A549 (cell line): ENCODE results near the gene CTXND2. TPM values are rescaled to one million over a fixed set of nuclear protein-coding genes. Genes with fewer than 3 reads are reported as not detected.

Experiments
- ATAC-seq, 2 experiments: fragments of 200-7000 bp in 1 of 2; fragments of >200 bp in 1 of 2; cut with Nextera tagmentation in 1 of 2; cut with Tn5 transposase in 1 of 2; 3 replicates each; pipeline versions ENCODE4 v1.8.0 to v1.9.1; 2018 to 2020; ENCODE audit warnings: mild to moderate bottlenecking in 1 of 2, moderate library complexity in 1 of 2
- CTCF ChIA-PET: fragments of 300-600 bp; sonication (Branson Sonifier 250); formaldehyde crosslinking; extraction: SDS; loops from one replicate; lab custom pipeline; 2021; ENCODE audit warnings: antibody characterized with exemption, inconsistent platforms; lab: Yijun Ruan, JAX
- POLR2A ChIA-PET: fragments of 350-600 bp; formaldehyde crosslinking; extraction: SDS; loops from one replicate; lab custom pipeline; 2021; ENCODE audit warnings: antibody characterized with exemption, inconsistent platforms; lab: Yijun Ruan, JAX
- DNase-seq, 2 experiments: peaks; one replicate each; pipeline versions ENCODE4 v3.0.0 to v3.0.0-alpha.2; 2011 to 2016; ENCODE audit warnings: low read depth in 1 of 2, low spot score in 1 of 2
- FAIRE-seq: peaks from 2 replicates; lab custom pipeline; 2011; peaks lifted over from hg19 to GRCh38; lab: Jason Lieb, UNC
- H3K27ac ChIP-seq, 2 experiments: fragments of >200 bp; sonication (Bioruptor Twin); formaldehyde crosslinking; 3 replicates each; pipeline ENCODE4 v1.5.1; 2016 to 2017
- H3K4me1 ChIP-seq: fragments of >200 bp; sonication (Bioruptor Twin); formaldehyde crosslinking; 3 replicates; pipeline ENCODE4 v1.6.1; 2016
- H3K4me2 ChIP-seq: fragments of >200 bp; sonication (Bioruptor Twin); formaldehyde crosslinking; 3 replicates; pipeline ENCODE4 v1.6.1; 2016
- H3K4me3 ChIP-seq: fragments of >200 bp; sonication (Bioruptor Twin); formaldehyde crosslinking; 3 replicates; pipeline ENCODE4 v1.5.1; 2016
- H3K9me3 ChIP-seq: fragments of >200 bp; sonication (Bioruptor Twin); formaldehyde crosslinking; 3 replicates; pipeline ENCODE4 v1.6.1; 2016
- BHLHE40 ChIP-seq: IDR thresholded peaks from 2 replicates; pipeline ENCODE4 v1.6.1; 2012; ENCODE audit warnings: low read depth, low read length, inconsistent platforms
- CBX8 ChIP-seq: fragments of 200-600 bp; sonication (generic); IDR thresholded peaks from 2 replicates; pipeline ENCODE4 v1.6.1; 2016
- CHD4 ChIP-seq: fragments of 200-600 bp; sonication (generic); IDR thresholded peaks from 2 replicates; pipeline ENCODE4 v1.6.1; 2016; ENCODE audit warnings: antibody characterized with exemption, mild to moderate bottlenecking, borderline replicate concordance
- EHF ChIP-seq: fragments of 250-450 bp; sonication (Bioruptor Pico); IDR thresholded peaks from 2 replicates; pipeline ENCODE4 v1.5.0; 2020; ENCODE audit warnings: mild to moderate bottlenecking
- ESRRA ChIP-seq: fragments of 150-350 bp; IDR thresholded peaks from 2 replicates; pipeline ENCODE4 v1.6.1; 2014; ENCODE audit warnings: mild to moderate bottlenecking, low read length, borderline replicate concordance
- FOSL2 ChIP-seq, 2 experiments: fragments of 450-650 bp in 1 of 2; fragments of >200 bp in 1 of 2; sonication (Bioruptor Twin) in 1 of 2; formaldehyde crosslinking; IDR thresholded peaks; 2 replicates each; pipeline versions ENCODE4 v1.5.0 to v1.6.1; 2016 to 2020; ENCODE audit warnings: mild to moderate bottlenecking in 1 of 2, moderate library complexity in 1 of 2
- GATA3 ChIP-seq: IDR thresholded peaks from 2 replicates; pipeline ENCODE4 v1.6.1; 2012; ENCODE audit warnings: borderline replicate concordance
- HOXA7 ChIP-seq: fragments of 250-450 bp; sonication (Bioruptor Pico); IDR thresholded peaks from 2 replicates; pipeline ENCODE4 v1.5.0; 2020; ENCODE audit warnings: mild to moderate bottlenecking, moderate library complexity
- HOXB13 ChIP-seq: fragments of 250-450 bp; sonication (Bioruptor Pico); IDR thresholded peaks from 2 replicates; pipeline ENCODE4 v1.5.0; 2020; ENCODE audit warnings: low read depth, mild to moderate bottlenecking, moderate library complexity
- HOXB5 ChIP-seq: fragments of 250-450 bp; sonication (Bioruptor Pico); IDR thresholded peaks from 2 replicates; pipeline ENCODE4 v1.5.0; 2020; ENCODE audit warnings: mild to moderate bottlenecking, moderate library complexity
- JUN ChIP-seq, 2 experiments: fragments of >200 bp; sonication (Bioruptor Twin); formaldehyde crosslinking; IDR thresholded peaks; 2 replicates in 1 of 2; 3 replicates in 1 of 2; pipeline ENCODE4 v1.6.1; 2016 to 2017
- JUNB ChIP-seq: fragments of >200 bp; sonication (Bioruptor Twin); formaldehyde crosslinking; IDR thresholded peaks from 2 replicates; pipeline ENCODE4 v1.6.1; 2016
- KDM1A ChIP-seq: fragments of 200-600 bp; sonication (generic); IDR thresholded peaks from 2 replicates; pipeline ENCODE4 v1.6.1; 2016; ENCODE audit warnings: low read depth, mild to moderate bottlenecking
- KDM5A ChIP-seq: fragments of 200-600 bp; sonication (generic); IDR thresholded peaks from 2 replicates; pipeline ENCODE4 v1.6.1; 2016; ENCODE audit warnings: antibody characterized with exemption, mild to moderate bottlenecking
- MYC ChIP-seq: IDR thresholded peaks from 2 replicates; pipeline ENCODE4 v1.6.1; 2012; ENCODE audit warnings: mild to moderate bottlenecking, inconsistent platforms, low read length, improper control_type of control experiment, borderline replicate concordance
- NR3C1 ChIP-seq: fragments of >200 bp; sonication (Bioruptor Twin); formaldehyde crosslinking; IDR thresholded peaks from 3 replicates; pipeline ENCODE4 v1.6.1; 2017
- RAD21 ChIP-seq, 2 experiments: fragments of >200 bp in 1 of 2; sonication (Bioruptor Twin) in 1 of 2; formaldehyde crosslinking in 1 of 2; IDR thresholded peaks in 1 of 2; conservative IDR thresholded peaks in 1 of 2; 2 replicates in 1 of 2; 3 replicates in 1 of 2; pipeline ENCODE4 v1.6.1; 2012 to 2018; ENCODE audit warnings: inconsistent platforms in 1 of 2
- RARB ChIP-seq: fragments of 250-450 bp; sonication (Bioruptor Pico); IDR thresholded peaks from 2 replicates; pipeline ENCODE4 v1.8.0; 2021; ENCODE audit warnings: mild to moderate bottlenecking, moderate library complexity
- RFX5 ChIP-seq: fragments of 450-650 bp; IDR thresholded peaks from 2 replicates; pipeline ENCODE4 v1.7.1; 2014; ENCODE audit warnings: antibody characterized with exemption, mild to moderate bottlenecking, moderate library complexity
- RNF2 ChIP-seq: fragments of 200-600 bp; sonication (generic); IDR thresholded peaks from 2 replicates; pipeline ENCODE4 v1.6.1; 2016; ENCODE audit warnings: low read depth, mild to moderate bottlenecking, antibody characterized with exemption, moderate library complexity, borderline replicate concordance
- SREBF2 ChIP-seq: fragments of 450-650 bp; IDR thresholded peaks from 2 replicates; pipeline ENCODE4 v1.6.1; 2014; ENCODE audit warnings: mild to moderate bottlenecking, moderate library complexity
- TP53 ChIP-seq: fragments of 250-450 bp; sonication (Bioruptor Pico); IDR thresholded peaks from 2 replicates; pipeline ENCODE4 v1.5.0; 2021; ENCODE audit warnings: mild to moderate bottlenecking, moderate library complexity
- WGBS: methylation state at CpG from one replicate; pipeline ENCODE4 v1.1.6; 2017; ENCODE audit errors: missing lambda C conversion rate; 5-methylcytosine and 5-hydroxymethylcytosine counted together
- polyA plus RNA-seq, 4 experiments: library from polyadenylated mRNA; depleted of rRNA in 3 of 4; stranded (reverse); fragments of >200 nt; fragmentation: RNase III in 1 of 4; extraction: RNeasy Plus Mini Kit Qiagen cat#74134 plus additional on column Dnase treatment in 1 of 4; gene quantifications; 2 replicates in 3 of 4; 3 replicates in 1 of 4; pipeline ENCODE4 v1.2.3, GENCODE V29; 2011 to 2017
- TF ChIP-seq, protein P1 (sequence below): IDR thresholded peaks from 2 replicates; pipeline ENCODE4 v1.6.1; 2012
- TF ChIP-seq, protein P2 (sequence below): fragments of >200 bp; sonication (Bioruptor Twin); formaldehyde crosslinking; IDR thresholded peaks from 2 replicates; pipeline ENCODE4 v1.6.1; 2016
- TF ChIP-seq, protein P3 (sequence below): fragments of 250-450 bp; sonication (Bioruptor Pico); IDR thresholded peaks from 2 replicates; pipeline ENCODE4 v1.5.0; 2020; ENCODE audit warnings: low read depth, mild to moderate bottlenecking, moderate library complexity
- TF ChIP-seq, protein P4 (sequence below): fragments of 450-650 bp; IDR thresholded peaks from 2 replicates; pipeline ENCODE4 v1.6.1; 2014; ENCODE audit warnings: antibody characterized with exemption

Gene CTXND2
- polyA plus RNA-seq, 2 of the 4 experiments (the other 2 are of a cell fraction): not detected

DNA sequence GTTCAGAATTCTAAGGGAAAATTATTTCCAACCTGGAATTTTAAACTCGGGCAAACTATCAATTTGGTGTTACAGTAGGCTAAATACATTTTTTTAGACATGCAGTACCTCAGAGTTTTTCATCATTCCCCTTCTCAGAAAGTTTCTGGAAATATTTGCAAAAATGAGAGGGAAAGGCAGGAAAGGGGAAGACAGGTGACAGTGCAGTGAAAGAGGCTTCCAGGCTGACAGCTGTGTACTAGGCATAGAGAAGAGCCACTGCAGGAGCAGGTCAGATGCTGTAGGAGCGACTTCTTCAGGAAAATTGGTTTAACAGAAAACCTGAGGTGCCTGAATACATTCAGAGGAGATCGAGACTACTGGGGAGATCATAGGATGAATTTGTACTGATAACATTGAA, 67.8 kb downstream of the CTXND2 start:
- ChIA-PET CTCF (interaction anchor here (1.0 to 1.4 kb wide), 3 partner anchors 10 to 25 kb away, joined by 3 to 5 read pairs (median 3); no protein-coding TSS in a partner anchor), POLR2A (no interaction called here)
- Histone ChIP-seq H3K27ac (no peak overlapping the region), H3K4me3 (no peak overlapping the region), H3K4me1 (no peaks in the 10 kb centered on the region), H3K4me2 (no peak overlapping the region), H3K9me3 (no peaks in the 10 kb centered on the region)
- no peak for TF ChIP-seq RARB (CRISPR knock-in tag)
- TF ChIP-seq ESRRA: no peak
- no peak for TF ChIP-seq EHF (CRISPR knock-in tag)
- TF ChIP-seq MYC: no peak
- no peak for TF ChIP-seq RFX5
- TF ChIP-seq HOXB13 (CRISPR knock-in tag): no peak
- TF ChIP-seq GATA3: no peak
- no peak for TF ChIP-seq HOXB5 (CRISPR knock-in tag)
- TF ChIP-seq, protein P1, sequence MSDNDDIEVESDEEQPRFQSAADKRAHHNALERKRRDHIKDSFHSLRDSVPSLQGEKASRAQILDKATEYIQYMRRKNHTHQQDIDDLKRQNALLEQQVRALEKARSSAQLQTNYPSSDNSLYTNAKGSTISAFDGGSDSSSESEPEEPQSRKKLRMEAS: no peak
- TF ChIP-seq, protein P2, sequence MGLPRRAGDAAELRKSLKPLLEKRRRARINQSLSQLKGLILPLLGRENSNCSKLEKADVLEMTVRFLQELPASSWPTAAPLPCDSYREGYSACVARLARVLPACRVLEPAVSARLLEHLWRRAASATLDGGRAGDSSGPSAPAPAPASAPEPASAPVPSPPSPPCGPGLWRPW: no peak
- no peak for TF ChIP-seq RAD21 (conservative IDR thresholded peaks at IDR 0.05 in 1 of 2, IDR thresholded peaks at IDR 0.05 in 1 of 2)
- WGBS: 84% methylated on average over 3 of the region's 3 CpGs
- no peak for FAIRE-seq
- ATAC-seq: no peak
- no peak for DNase-seq

DNA sequence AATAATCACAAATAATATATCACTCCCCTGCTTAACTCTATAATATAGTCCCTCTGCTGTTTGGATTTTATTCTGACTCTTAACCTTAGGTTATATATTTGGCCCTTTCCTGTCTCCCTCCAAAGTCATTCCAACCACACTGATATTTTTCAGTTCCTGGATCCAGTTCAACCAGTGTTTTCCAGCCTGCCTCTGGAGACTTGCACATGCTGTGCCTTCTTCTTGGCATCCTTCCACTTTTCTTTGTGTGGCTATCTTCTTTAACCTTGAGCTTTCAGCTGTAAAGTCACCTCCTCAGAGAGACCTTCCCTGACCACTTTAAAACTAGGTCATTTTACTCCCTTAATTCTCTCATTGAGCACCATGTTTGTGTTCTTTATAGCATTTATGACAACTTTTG, 68.3 kb downstream of the CTXND2 start:
- no peak; a peak in 1 of 6 replicates for ATAC-seq
- no peak overlapping the region for H3K4me3 ChIP-seq
- H3K4me2 ChIP-seq: no peak overlapping the region
- TF ChIP-seq NR3C1: no peak
- TF ChIP-seq HOXB13 (CRISPR knock-in tag): no peak
- TF ChIP-seq FOSL2 (IDR thresholded peaks at IDR 0.05): no peak
- TF ChIP-seq FOSL2 (CRISPR knock-in tag; IDR thresholded peaks at IDR 0.05): no peak
- no peak overlapping the region for H3K27ac ChIP-seq
- no peak for FAIRE-seq
- ChIA-PET POLR2A (no interaction called here), CTCF (interaction anchor here (0.6 to 2.4 kb wide), 6 partner anchors 11 to 231 kb away, joined by 3 to 8 read pairs (median 3); no protein-coding TSS in a partner anchor)
- H3K4me1 ChIP-seq: no peaks in the 10 kb centered on the region
- H3K9me3 ChIP-seq: no peaks in the 10 kb centered on the region
- no peak for DNase-seq

DNA sequence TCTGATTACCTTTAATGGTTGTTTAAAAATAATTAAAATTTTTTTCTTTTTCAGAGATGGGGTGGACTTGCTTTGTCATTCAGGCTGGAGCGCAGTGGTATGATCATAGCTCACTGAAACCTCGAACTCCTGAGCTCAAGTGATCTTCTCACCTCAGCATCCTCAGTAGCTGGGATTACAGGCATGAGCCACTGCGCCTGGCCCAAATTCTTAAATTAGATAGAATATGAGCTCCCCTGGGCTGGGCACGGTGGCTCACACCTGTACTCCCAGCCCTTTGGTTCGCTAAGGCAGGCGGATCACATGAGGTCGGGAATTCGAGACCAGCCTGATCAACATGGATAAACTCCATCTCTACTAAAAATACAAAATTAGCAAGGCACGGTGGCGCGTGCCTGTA, 70.7 kb downstream of the CTXND2 start:
- Histone ChIP-seq H3K4me3 (no peak overlapping the region), H3K4me1 (no peaks in the 10 kb centered on the region), H3K4me2 (no peak overlapping the region), H3K9me3 (no peaks in the 10 kb centered on the region), H3K27ac (no peak overlapping the region)
- no peak for DNase-seq
- no peak for FAIRE-seq
- ChIA-PET POLR2A (no interaction called here), CTCF (interaction anchor here (0.6 to 4.6 kb wide), 14 partner anchors 13 to 114 kb away, joined by 3 to 30 read pairs (median 4); partner anchors contain the start of genes C1orf56 and MINDY1)
- 96% methylated on average over 11 of the region's 11 CpGs for WGBS
- ATAC-seq: no peak
- TF ChIP-seq, protein P3, sequence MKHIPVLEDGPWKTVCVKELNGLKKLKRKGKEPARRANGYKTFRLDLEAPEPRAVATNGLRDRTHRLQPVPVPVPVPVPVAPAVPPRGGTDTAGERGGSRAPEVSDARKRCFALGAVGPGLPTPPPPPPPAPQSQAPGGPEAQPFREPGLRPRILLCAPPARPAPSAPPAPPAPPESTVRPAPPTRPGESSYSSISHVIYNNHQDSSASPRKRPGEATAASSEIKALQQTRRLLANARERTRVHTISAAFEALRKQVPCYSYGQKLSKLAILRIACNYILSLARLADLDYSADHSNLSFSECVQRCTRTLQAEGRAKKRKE (CRISPR knock-in tag): no peak
- TF ChIP-seq, protein P2: no peak
- TF ChIP-seq KDM1A: no peak
- TF ChIP-seq HOXA7 (CRISPR knock-in tag): no peak
- TF ChIP-seq, protein P4, sequence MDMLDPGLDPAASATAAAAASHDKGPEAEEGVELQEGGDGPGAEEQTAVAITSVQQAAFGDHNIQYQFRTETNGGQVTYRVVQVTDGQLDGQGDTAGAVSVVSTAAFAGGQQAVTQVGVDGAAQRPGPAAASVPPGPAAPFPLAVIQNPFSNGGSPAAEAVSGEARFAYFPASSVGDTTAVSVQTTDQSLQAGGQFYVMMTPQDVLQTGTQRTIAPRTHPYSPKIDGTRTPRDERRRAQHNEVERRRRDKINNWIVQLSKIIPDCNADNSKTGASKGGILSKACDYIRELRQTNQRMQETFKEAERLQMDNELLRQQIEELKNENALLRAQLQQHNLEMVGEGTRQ: no peak
- TF ChIP-seq CBX8: no peak
- no peak for TF ChIP-seq BHLHE40
- no peak for TF ChIP-seq CHD4
- no peak for TF ChIP-seq TP53 (CRISPR knock-in tag)
- TF ChIP-seq JUN (IDR thresholded peaks at IDR 0.05): no peak
- no peak for TF ChIP-seq EHF (CRISPR knock-in tag)
- TF ChIP-seq JUNB: no peak
- no peak for TF ChIP-seq RNF2
- no peak for TF ChIP-seq KDM5A
- TF ChIP-seq SREBF2: no peak
- TF ChIP-seq NR3C1: no peak
